Activated CD4-positive, alpha-beta T cell treated with anti-CD3 and anti-CD28 coated beads for 4 hours (primary cell): ENCODE measurements around the gene SMCP.

Experiments used
- DNase-seq, 2 donors: peaks; one replicate each; pipeline ENCODE4 v3.0.0-alpha.2; 2020

Gene SMCP

GRCh38 chr1:152878042-152878441, at the start of gene SMCP:
SMCP (plus strand) TSS chr1:152878322; CDS start chr1:152884423, 6,101 bp downstream.
- DNase-seq, result no peak

GRCh38 chr1:152836870-152837269, 41.3 kb upstream of the SMCP start:
- no peak for DNase-seq

GRCh38 chr1:152842556-152842955, 35.6 kb upstream of the SMCP start, which contains the start of gene LCE6A:
LCE6A (plus strand) TSS chr1:152842856; CDS start chr1:152843521, 665 bp downstream.
- no peak for DNase-seq

- DNase-seq, result no peak
Observed at GRCh38 chr1:152855661-152856060, 22.5 kb upstream of the SMCP start.

- DNase-seq, result no peak
Observed at GRCh38 chr1:152858062-152858461, 20.1 kb upstream of the SMCP start.

GRCh38 chr1:152859696-152860095, 18.4 kb upstream of the SMCP start, which contains the start of gene LCE7A:
LCE7A (plus strand) TSS chr1:152859996; CDS start chr1:152860698, 702 bp downstream.
- DNase-seq, result no peak

- DNase-seq, result no peak
Observed at GRCh38 chr1:152860129-152860528, 18.0 kb upstream of the SMCP start.

GRCh38 chr1:152861374-152861773, 16.7 kb upstream of the SMCP start:
- DNase-seq, result no peak

GRCh38 chr1:152864443-152864842, 13.7 kb upstream of the SMCP start:
- no peak for DNase-seq

- DNase-seq, result no peak
Observed at GRCh38 chr1:152866321-152866720, 11.8 kb upstream of the SMCP start.

- DNase-seq, result peak; percentile 37 to 48
Observed at GRCh38 chr1:152869808-152870419, 8.2 kb upstream of the SMCP start.

- DNase-seq, result no peak
Observed at GRCh38 chr1:152870831-152871730, 7.0 kb upstream of the SMCP start.

- no peak for DNase-seq
Observed at GRCh38 chr1:152871731-152872126, 6.4 kb upstream of the SMCP start.

GRCh38 chr1:152873495-152873894, 4.6 kb upstream of the SMCP start:
- no peak for DNase-seq

GRCh38 chr1:152876827-152877226, 1.3 kb upstream of the SMCP start:
- no peak for DNase-seq

- DNase-seq, result no peak
Observed at GRCh38 chr1:152879559-152880198, 1.6 kb downstream of the SMCP start.

GRCh38 chr1:152880316-152880715, 2.2 kb downstream of the SMCP start:
- DNase-seq, result no peak

GRCh38 chr1:152880907-152881306, 2.8 kb downstream of the SMCP start:
- DNase-seq, result no peak

- DNase-seq, result no peak
Observed at GRCh38 chr1:152884085-152884484, 6.0 kb downstream of the SMCP start.

GRCh38 chr1:152884506-152884905, 6.4 kb downstream of the SMCP start:
- no peak for DNase-seq

GRCh38 chr1:152884966-152885624, 7.0 kb downstream of the SMCP start:
- no peak for DNase-seq

GRCh38 chr1:152886085-152886484, 8.0 kb downstream of the SMCP start:
- no peak for DNase-seq
